ENCODE results near the gene TBX1.

- TF ChIP-seq CTCF (IDR thresholded peaks at IDR 0.05; ENCODE audit: insufficient read depth, low read length, poor library complexity, severe bottlenecking) (no peak), EZH2phosphoT487 (conservative IDR thresholded peaks at IDR 0.05; ENCODE audit: low read length) (no peak)
Observed at GRCh38 chr22:19779685-19780268, 19.2 kb downstream of the TBX1 start.
